ENCODE data around the gene CLDN6.

CLDN6 gene

DNA sequence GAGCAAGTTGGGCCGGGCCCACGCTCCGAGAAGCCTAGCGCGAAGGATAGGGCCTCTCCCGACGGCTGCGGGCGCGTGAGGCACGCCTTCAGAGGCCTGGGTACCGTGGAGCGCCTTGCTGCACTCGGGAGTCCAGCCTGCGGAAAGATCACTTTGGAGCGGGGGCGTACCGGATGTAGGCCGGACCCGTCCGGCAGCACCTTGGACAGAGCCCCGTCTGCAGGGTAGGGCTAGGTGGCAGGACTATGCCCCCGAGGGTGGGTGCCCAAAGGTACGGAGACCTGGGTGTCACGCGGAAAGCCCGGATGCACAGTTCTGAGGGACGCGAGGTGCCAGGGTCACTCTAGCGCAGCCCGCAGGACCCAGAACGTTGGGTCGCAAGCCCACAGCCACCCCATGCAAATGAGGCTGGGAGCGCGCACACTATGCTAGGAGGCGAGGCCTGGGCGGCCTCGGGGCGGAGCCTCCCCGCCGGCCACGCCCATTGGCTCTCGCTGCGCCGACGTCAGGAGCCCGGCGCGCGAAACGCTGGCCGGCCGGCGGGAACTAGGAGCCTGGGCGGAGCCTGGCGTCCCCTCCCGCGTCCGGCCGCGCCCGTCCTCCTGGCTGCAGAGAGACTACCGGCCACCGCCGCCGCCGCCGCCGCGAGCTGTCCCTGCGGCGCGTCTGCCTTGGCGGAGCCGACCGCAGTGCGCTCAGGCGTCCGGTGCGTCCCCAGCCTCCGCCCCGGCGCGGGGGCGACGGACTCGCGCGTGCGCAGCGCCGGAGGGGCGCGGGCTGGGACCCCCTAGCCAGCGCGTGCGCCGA is 49.0 kb downstream of the CLDN6 start, which contains the start of gene PAQR4:
TSS of gene PAQR4 (plus strand) at position 611 of the 807 bp plus-strand sequence. CDS start 327 bp downstream, outside the sequence.
- DNase-seq, result peak; percentile 86

GRCh38 chr16:2968368-2968737 is 49.6 kb downstream of the CLDN6 start:
- DNase-seq, result no peak

DNA sequence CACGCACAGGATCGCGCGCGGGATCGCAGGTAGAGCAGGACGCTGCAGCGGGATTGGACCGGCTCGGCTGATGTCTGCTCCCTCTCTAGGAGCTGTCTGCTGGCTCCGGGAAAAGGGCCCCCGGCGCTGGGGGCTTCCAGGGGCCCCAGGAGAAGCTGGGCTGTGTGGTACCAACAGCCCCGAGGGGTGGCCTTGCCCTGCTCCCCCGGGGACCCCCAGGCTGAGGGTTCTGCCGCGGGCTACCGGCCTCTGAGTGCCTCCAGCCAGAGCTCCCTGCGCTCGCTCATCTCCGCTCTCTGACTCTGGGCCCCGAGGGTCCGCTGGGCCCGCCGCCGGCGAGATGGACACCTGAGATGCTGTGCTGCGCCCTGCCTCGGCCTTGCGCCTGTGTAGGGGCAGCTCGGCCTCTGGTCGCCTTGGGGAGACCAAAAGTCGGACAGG is 50.2 kb downstream of the CLDN6 start:
- DNase-seq, result no peak

DNA sequence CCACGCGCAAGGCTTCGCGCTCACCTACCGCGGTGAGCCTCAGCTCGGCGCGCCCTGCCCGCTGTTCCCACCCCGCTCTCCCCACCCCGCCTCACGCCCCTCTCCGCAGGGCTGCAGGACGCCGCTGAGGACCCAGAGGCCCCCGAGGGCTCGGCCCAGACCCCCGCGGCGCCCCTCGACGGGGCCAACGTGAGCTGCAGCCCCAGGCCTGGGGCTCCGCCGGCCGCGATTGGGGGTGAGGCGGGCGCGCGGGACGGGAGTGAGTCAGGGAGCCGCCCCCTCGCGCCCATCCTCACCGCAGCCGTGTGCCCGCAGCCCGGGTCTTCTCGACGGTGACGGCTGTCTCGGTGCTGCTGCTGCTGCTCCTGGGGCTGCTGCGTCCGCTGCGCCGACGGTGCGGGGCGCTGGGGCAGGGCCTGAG is 50.8 kb downstream of the CLDN6 start:
- no peak for DNase-seq

DNA sequence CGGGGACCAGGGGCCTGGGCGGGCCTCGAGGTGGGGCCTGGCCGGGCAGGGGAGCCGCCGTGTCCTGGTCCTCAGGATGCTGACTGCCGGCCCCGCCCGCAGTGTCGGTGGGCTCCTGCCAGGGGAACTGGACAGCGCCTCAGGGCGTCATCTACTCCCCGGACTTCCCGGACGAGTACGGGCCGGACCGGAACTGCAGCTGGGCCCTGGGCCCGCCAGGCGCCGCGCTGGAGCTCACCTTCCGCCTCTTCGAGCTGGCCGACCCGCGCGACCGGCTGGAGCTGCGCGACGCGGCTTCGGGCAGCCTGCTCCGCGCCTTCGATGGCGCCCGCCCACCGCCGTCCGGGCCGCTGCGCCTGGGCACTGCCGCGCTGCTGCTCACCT is 51.2 kb downstream of the CLDN6 start:
- no peak for DNase-seq

- no peak for DNase-seq
Measured at GRCh38 chr16:2966043-2966807, 51.8 kb downstream of the CLDN6 start.

Measured in CD4-positive, alpha-beta T cell treated with Interleukin-12 subunit alpha and Interleukin-12 subunit beta, for 1 hour (primary cell).